Ovary (tissue), 9 donors: ENCODE measurements around the gene EIF5. TPM values are rescaled to one million over a fixed set of nuclear protein-coding genes. Genes with fewer than 3 reads are reported as not detected.

Experiments used
- DNase-seq, 5 donors: peaks; one replicate each; pipeline ENCODE4 v3.0.0-alpha.2; 2019 to 2020
- H3K27ac ChIP-seq, 2 donors: fragments of 200-600 bp; one replicate each; pipeline versions ENCODE4 v1.5.1 to v1.8.0; 2019 to 2022
- H3K27me3 ChIP-seq: fragments of 200-600 bp; one replicate; pipeline ENCODE4 v1.8.0; 2022
- H3K36me3 ChIP-seq: fragments of 200-600 bp; sonication (generic); one replicate; pipeline ENCODE4 v1.5.1; 2019
- H3K4me1 ChIP-seq: one replicate; pipeline ENCODE4 v1.8.1; 2013; ENCODE audit warnings: mild to moderate bottlenecking, moderate library complexity; ENCODE audit not compliant: insufficient read depth
- H3K4me3 ChIP-seq: fragments of 200-600 bp; sonication (generic); one replicate; pipeline ENCODE4 v1.5.1; 2017
- H3K9me3 ChIP-seq, 2 donors: fragments of 200-600 bp in 1 of 2; sonication (generic) in 1 of 2; one replicate each; pipeline versions ENCODE4 v1.5.1 to v1.8.1; 2013 to 2019; ENCODE audit warnings: mild to moderate bottlenecking in 1 of 2, moderate library complexity in 1 of 2
- EP300 ChIP-seq: sonication (generic); formaldehyde crosslinking; IDR thresholded peaks from one replicate; pipeline ENCODE4 v1.6.1; 2017; ENCODE audit warnings: antibody characterized with exemption
- POLR2A ChIP-seq: fragments of 450-650 bp; IDR thresholded peaks from one replicate; pipeline ENCODE4 v1.6.1; 2017; ENCODE audit warnings: antibody characterized with exemption, mild to moderate bottlenecking, moderate library complexity
- WGBS, 3 donors: extraction: QIAGEN DNeasy Blood & Tissue Kit in 1 of 3; methylation state at CpG; one replicate each; pipeline versions ENCODE4 v1.1.5 to v1.1.7; 2013 to 2017; 5-methylcytosine and 5-hydroxymethylcytosine counted together
- intact Hi-C, 4 donors: fragments of 100-400 bp; cut with DNase I; formaldehyde crosslinking; loops; one replicate each; pipeline versions ENCODE4 v1.11.0 to v1.15.1; 2022 to 2023
- polyA plus RNA-seq, 2 donors: library from polyadenylated mRNA; stranded (reverse); fragments of 200-250 nt in 1 of 2; fragments of 350-450 nt in 1 of 2; fragmentation: Illumina TruSeq in 1 of 2; extraction: RNeasy Lipid Tissue Mini Kit (QIAGEN cat#74804) in 1 of 2; gene quantifications; one replicate each; pipeline ENCODE4 v1.2.3, GENCODE V29; 2013 to 2014
- total RNA-seq, 7 donors: library from RNA; depleted of rRNA in 2 of 7; stranded (reverse); fragments of >200 nt in 2 of 7; fragmentation: NEBNext Ultra II Directional in 3 of 7; extraction: Animal tissue kit (Norgen Biotek cat#: 25700) in 3 of 7; gene quantifications; one replicate each; pipeline versions ENCODE4 v1.1.0 to v1.2.4, GENCODE V29; 2016 to 2023
- TF ChIP-seq, protein P1 (sequence below), 3 donors: fragments of 450-650 bp in 2 of 3; fragments of 200-600 bp in 1 of 3; IDR thresholded peaks; one replicate each; pipeline versions ENCODE4 v1.5.1 to v1.8.0; 2016 to 2022; ENCODE audit warnings: antibody characterized with exemption in 3 of 3, mild to moderate bottlenecking in 1 of 3
- donor health status: DM: no; HTN: no; CAD: no; lungs with moderate emphysema.
- donor health status: DM: no; HTN: no; CAD: no.
- donor health status: Bipolar disorder and iron deficiency.
- donor health status: DM: yes; HTN: yes; CAD: no.
- donor health status: DM: no; HTN: no; CAD: no.
- donor health status: DM: yes; HTN: yes; CAD: no.

EIF5 gene
- total and polyA plus RNA-seq, 9 donors = 73.0 to 169 (median 127) TPM

DNA sequence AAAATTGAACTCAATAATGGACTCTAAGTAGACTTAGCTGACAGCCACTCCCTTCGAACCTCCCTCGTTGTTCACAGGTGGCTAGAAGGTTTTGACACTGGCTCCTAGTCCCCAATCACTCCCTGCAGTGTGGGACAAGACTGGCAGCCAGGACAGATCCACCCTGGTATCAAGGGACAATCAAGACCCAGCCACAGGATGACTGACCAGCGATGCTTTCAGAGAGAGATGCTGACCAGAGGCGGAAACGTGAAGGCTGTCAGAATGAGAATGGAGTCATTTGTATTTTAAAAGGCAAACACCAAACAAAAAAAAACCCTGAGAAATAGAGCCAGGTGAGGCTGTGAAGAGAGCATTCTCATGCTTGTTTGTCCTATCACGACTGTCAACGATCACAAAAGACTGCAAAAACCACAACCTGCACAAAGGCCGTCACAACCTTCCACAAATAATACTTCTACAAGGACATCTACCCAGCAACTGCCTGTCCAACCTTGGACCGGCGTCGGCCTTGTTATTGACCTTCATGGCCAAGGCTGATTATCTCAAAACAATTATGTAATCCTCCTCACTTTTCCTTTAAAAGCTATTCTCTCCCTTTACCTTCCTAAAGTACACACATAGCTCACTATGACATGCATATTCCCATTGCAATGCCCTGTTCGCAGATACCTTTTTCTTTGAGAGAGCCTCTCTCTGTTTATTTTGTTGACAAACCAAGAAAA is 13.2 kb downstream of the EIF5 start:
- Histone ChIP-seq H3K27me3 (no peaks in the 10 kb centered on the region), H3K9me3 (no peaks in the 10 kb centered on the region), H3K27ac (peak overlapping the region in 1 of 2 donors; percentile 25), H3K4me3 (no peak overlapping the region), H3K4me1 (peaks cover 7% of the 10 kb centered on the region), H3K36me3 (no peaks in the 10 kb centered on the region)
- no peak for DNase-seq
- intact Hi-C loops = no loop called here
- TF ChIP-seq, protein P1, sequence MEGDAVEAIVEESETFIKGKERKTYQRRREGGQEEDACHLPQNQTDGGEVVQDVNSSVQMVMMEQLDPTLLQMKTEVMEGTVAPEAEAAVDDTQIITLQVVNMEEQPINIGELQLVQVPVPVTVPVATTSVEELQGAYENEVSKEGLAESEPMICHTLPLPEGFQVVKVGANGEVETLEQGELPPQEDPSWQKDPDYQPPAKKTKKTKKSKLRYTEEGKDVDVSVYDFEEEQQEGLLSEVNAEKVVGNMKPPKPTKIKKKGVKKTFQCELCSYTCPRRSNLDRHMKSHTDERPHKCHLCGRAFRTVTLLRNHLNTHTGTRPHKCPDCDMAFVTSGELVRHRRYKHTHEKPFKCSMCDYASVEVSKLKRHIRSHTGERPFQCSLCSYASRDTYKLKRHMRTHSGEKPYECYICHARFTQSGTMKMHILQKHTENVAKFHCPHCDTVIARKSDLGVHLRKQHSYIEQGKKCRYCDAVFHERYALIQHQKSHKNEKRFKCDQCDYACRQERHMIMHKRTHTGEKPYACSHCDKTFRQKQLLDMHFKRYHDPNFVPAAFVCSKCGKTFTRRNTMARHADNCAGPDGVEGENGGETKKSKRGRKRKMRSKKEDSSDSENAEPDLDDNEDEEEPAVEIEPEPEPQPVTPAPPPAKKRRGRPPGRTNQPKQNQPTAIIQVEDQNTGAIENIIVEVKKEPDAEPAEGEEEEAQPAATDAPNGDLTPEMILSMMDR (IDR thresholded peaks at IDR 0.05) = no peak
- no peak for TF ChIP-seq EP300
- TF ChIP-seq POLR2A = no peak
- WGBS, 3 donors = 24 to 44% (median 26%) methylated on average over 12 of the region's 12 CpGs

DNA sequence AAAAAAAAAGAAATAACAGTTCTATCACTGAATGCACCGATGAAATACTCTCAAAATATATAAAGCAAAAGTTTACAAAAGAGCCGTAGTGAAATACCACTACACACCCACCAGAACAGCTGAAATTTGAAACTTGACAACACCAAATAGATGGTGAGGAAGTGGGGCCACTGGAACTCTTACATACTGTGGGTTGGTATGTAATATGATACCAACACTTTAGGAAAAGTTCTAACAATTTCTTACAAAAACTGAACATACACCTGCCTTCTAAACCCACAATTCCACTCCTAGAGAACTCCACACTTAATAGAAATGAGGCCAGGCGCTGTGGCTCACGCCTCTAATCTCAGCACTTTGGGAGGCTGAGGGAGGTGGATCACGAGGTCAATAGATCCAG is 14.1 kb downstream of the EIF5 start:
- no peak overlapping the region for H3K27ac ChIP-seq
- H3K9me3 ChIP-seq = no peaks in the 10 kb centered on the region
- TF ChIP-seq EP300 = no peak
- TF ChIP-seq, protein P1 (IDR thresholded peaks at IDR 0.05) = no peak
- TF ChIP-seq POLR2A = no peak
- DNase-seq = no peak
- no peaks in the 10 kb centered on the region for H3K27me3 ChIP-seq
- WGBS, 3 donors = 65 to 73% (median 71%) methylated on average over 5 of the region's 5 CpGs
- peaks cover 7% of the 10 kb centered on the region for H3K4me1 ChIP-seq
- intact Hi-C loops = no loop called here
- no peaks in the 10 kb centered on the region for H3K36me3 ChIP-seq
- no peak overlapping the region for H3K4me3 ChIP-seq

DNA sequence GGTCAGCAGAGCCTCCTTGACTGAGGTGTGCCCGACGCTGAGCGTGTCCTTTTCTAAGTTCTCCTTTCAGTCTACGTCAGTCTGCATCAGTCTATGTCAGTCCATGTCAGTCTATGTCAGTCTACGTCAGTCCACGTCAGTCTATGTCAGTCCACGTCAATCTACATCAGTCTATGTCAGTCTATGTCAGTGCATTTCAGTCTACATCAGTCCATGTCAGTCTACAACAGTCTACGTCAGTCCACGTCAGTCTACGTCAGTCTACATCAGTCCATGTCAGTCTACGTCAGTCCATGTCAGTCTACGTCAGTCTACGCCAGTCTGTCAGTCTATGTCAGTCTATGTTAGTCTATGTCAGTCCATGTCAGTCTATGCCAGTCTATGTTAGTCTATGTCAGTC is 15.9 kb downstream of the EIF5 start:
- 92 to 94% (median 93%) methylated on average over 13 of the region's 13 CpGs for WGBS, 3 donors
- intact Hi-C loops = no loop called here
- Histone ChIP-seq H3K27ac (no peak overlapping the region), H3K4me1 (peaks cover 7% of the 10 kb centered on the region), H3K36me3 (no peaks in the 10 kb centered on the region), H3K27me3 (no peaks in the 10 kb centered on the region), H3K4me3 (no peak overlapping the region), H3K9me3 (no peaks in the 10 kb centered on the region)
- no peak for TF ChIP-seq EP300
- TF ChIP-seq, protein P1 (IDR thresholded peaks at IDR 0.05) = no peak
- no peak for TF ChIP-seq POLR2A
- DNase-seq = no peak

DNA sequence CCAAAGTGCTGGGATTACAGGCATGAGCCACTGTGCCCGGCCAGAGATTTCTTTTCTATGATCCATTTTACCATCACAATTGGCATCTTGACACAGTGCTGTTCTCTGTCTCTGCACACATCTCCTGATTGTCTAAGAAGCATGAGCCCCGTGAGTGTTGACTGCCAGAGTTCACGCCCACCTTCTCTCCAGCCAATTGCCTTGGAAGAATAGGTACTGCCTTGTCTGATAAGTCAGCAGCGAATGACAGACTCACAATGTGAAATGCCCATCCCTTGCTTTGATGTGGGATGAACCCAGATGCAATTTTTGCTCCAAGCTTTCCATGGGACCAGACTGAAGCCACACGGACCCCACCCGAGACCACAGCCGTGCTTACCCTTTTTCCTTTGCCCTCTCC is 19.3 kb downstream of the EIF5 start:
- Histone ChIP-seq H3K36me3 (no peaks in the 10 kb centered on the region), H3K9me3 (no peaks in the 10 kb centered on the region), H3K4me3 (no peak overlapping the region), H3K27ac (no peak overlapping the region), H3K27me3 (no peaks in the 10 kb centered on the region), H3K4me1 (peaks cover 3% of the 10 kb centered on the region)
- intact Hi-C loops = no loop called here
- 81 to 82% (median 81%) methylated on average over 7 of the region's 7 CpGs for WGBS, 3 donors
- TF ChIP-seq, protein P1 (IDR thresholded peaks at IDR 0.05) = no peak
- TF ChIP-seq POLR2A (no peak), EP300 (no peak)
- no peak for DNase-seq
